Uterus (tissue), 2 donors: ENCODE measurements around the gene TTC9C.

ENCODE experiments used
- CTCF ChIP-seq, 4 experiments: fragments of 200-600 bp in 2 of 4; fragments of 450-650 bp in 2 of 4; sonication (generic) in 2 of 4; IDR thresholded peaks; one replicate each; pipeline ENCODE4 v1.5.1; 2016 to 2019; ENCODE audit warnings: antibody characterized with exemption in 4 of 4, mild to moderate bottlenecking in 2 of 4, moderate library complexity in 1 of 4
- POLR2A ChIP-seq, 2 donors: fragments of 450-650 bp; IDR thresholded peaks; one replicate each; pipeline ENCODE4 v1.6.1; 2016; ENCODE audit warnings: antibody characterized with exemption in 2 of 2, mild to moderate bottlenecking in 1 of 2, moderate library complexity in 1 of 2

DNA sequence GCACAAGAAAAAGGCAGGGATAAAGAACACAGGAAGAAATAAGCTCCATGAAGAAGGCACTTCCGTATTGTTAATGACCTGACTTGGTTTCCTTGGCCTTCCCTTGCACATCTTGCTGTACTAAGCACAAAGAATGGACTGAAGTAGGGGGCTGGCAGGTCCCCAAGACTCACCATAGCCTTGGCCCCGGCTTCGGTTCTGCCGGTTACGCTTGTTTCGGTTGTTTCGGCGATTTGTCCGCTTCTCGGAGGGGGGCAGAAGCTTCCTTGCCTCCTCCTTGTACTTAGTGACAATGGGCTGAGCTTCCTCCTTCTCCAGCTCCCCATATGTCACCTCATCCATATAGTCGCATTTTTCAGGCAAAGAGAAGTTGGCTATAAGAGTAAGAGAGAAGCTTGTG lies 11.5 kb upstream of the TTC9C start:
- TF ChIP-seq POLR2A (IDR thresholded peaks at IDR 0.05), result no peak
- no peak for TF ChIP-seq CTCF (IDR thresholded peaks at IDR 0.05)
